Astrocyte of the cerebellum (primary cell): ENCODE results near the gene OR7G2.
"Not testable (repeated sequence)": the region's sequence is repeated elsewhere in the genome, so short reads cannot be mapped to it uniquely, and the experiment has no call there.

Experiments used
- DNase-seq: peaks from one replicate; pipeline ENCODE4 v3.0.0-alpha.2; 2011; ENCODE audit warnings: low read depth
- H3K4me3 ChIP-seq: 2 replicates; pipeline ENCODE4 v1.5.1; 2011; ENCODE audit warnings: mild to moderate bottlenecking, low read depth, low read length, moderate library complexity
- in situ Hi-C: cut with HindIII; loops from 2 replicates; pipeline ENCODE4 v1.10.0; 2017; ENCODE audit warnings: low sequenced_read_pairs
- TF ChIP-seq, protein P1 (sequence below): IDR thresholded peaks from 2 replicates; pipeline ENCODE4 v1.5.1; 2012; ENCODE audit warnings: low read length, low read depth, moderate library complexity, mild to moderate bottlenecking; ENCODE audit errors: missing control alignments

The OR7G2 gene

DNA sequence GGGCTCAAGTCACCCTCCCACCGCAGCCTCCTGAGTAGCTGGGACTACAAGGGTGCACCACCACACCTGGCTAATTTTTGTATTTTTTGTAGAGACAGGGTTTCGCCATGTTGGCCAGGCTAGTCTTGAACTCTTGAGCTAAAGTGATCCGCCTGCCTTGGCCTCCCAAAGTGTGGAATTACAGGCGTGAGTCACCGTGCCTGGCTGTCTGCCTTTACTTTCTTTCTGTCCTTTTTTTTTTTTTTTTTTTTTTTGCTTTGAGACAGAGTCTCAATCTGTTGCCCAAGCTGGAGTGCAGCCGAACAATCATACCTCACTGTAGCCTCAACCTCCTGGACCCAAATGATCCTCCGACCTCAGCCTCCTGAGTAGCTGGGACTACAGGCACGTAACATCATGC lies 45.4 kb downstream of the OR7G2 start:
- H3K4me3 ChIP-seq: no peak overlapping the region
- TF ChIP-seq, protein P1, sequence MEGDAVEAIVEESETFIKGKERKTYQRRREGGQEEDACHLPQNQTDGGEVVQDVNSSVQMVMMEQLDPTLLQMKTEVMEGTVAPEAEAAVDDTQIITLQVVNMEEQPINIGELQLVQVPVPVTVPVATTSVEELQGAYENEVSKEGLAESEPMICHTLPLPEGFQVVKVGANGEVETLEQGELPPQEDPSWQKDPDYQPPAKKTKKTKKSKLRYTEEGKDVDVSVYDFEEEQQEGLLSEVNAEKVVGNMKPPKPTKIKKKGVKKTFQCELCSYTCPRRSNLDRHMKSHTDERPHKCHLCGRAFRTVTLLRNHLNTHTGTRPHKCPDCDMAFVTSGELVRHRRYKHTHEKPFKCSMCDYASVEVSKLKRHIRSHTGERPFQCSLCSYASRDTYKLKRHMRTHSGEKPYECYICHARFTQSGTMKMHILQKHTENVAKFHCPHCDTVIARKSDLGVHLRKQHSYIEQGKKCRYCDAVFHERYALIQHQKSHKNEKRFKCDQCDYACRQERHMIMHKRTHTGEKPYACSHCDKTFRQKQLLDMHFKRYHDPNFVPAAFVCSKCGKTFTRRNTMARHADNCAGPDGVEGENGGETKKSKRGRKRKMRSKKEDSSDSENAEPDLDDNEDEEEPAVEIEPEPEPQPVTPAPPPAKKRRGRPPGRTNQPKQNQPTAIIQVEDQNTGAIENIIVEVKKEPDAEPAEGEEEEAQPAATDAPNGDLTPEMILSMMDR: no peak
- no peak for DNase-seq
- in situ Hi-C loops: no loop called here

DNA sequence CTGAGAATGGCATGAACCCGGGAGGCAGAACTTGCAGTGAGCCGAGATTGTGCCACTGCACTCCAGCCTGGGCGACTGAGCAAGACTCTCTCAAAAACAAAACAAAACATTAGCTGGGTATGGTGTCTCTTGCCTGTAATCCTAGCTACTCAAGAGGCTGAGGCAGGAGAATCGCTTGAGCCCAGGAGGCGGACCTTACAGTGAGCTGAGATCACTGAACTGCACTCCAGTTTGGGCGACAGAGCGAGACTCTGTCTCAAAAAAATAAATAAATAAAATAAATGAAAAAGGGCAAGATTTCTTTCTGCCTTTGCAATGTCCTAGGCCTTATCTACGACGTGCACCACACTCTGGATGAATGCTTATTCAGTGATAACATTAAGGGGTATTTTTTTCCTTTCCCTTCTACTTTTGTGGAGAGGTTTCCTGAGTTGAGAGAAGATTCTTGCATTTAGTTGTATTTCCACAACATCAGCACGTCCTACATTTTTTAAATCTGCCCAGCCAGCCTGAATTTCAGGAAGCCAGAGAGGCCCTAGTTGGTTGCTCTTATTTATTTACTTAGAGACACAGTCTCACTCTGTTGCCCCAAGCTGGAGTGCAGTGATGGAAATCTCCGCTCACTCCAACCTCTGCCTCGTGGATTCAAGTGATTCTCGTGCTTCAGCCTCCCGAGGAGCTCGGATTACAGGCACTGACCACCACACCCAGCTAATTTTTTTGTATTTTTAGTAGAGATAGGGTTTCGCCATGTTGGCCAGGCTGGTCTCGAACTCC lies 46.5 kb downstream of the OR7G2 start:
- TF ChIP-seq, protein P1: no peak
- no peak for DNase-seq
- H3K4me3 ChIP-seq: no peak overlapping the region
- in situ Hi-C loops: no loop called here

GRCh38 chr19:9058905-9059667 lies 48.2 kb downstream of the OR7G2 start:
- no peak for DNase-seq
- TF ChIP-seq, protein P1: no peak
- in situ Hi-C loops: no loop called here
- H3K4me3 ChIP-seq: no peak overlapping the region

GRCh38 chr19:9057505-9058258 lies 49.6 kb downstream of the OR7G2 start:
- TF ChIP-seq, protein P1: no peak
- no peak for DNase-seq
- in situ Hi-C loops: no loop called here
- no peak overlapping the region for H3K4me3 ChIP-seq

DNA sequence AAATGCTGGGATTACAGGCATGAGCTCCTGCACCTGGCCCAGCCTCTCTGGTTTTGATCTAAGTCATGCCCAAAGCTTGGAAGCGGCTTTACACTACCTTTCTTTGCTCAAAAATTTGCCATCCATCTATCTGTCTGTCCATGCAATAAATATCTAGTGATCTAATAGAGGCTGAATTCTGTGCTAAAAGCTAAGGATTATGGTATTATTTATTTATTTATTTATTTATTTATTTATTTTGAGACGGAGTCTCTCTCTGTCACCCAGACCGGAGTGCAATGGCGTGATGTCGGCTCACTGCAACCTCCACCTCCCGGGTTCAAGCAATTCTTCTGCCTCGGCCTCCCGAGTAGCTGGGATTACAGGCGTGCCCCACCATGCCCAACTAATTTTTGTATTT lies 51.1 kb downstream of the OR7G2 start:
- in situ Hi-C loops, H3K4me3 ChIP-seq, DNase-seq: not testable (repeated sequence)

DNA sequence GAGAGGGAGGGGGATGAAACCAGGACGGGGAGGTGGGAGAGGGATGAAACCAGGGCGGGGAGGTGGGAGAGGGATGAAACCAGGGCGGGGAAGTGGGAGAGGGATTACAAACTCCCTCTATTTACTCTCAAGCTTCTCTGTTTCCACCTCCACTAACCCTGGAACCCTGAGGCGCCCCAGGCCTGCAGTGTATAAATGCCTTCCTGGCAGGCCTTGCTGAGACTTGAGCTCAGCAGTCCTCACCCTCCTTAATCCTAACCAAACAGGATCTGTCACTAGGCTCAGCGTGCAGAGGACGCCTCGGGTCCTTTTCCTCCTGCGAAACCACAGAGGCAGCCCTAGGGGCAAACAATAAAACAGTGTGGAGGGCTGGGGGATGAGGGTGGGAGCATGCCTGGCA lies 52.5 kb downstream of the OR7G2 start:
- TF ChIP-seq, protein P1: no peak
- in situ Hi-C loops: no loop called here
- no peak for DNase-seq
- H3K4me3 ChIP-seq: no peak overlapping the region

DNA sequence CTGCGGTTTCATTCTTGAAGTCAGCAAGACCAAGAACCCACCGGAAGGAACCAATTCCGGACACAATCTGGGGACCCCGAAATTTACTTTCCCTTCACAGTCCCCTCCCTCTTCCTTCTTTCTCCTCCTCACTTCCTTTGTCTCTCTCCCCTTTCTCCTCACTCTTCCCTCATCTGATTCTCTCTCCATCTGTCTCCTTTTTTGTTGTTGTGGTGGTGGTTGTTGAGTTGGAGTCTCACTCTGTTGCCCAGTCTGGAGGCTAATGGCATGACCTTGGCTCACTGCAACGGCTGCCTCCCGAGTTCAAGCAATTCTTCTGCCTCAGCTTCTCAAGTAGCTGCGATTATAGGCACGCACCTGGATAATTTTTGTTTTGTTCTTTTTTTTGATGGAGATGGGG lies 53.1 kb downstream of the OR7G2 start:
- no peak overlapping the region for H3K4me3 ChIP-seq
- DNase-seq: no peak
- in situ Hi-C loops: no loop called here
- TF ChIP-seq, protein P1: no peak

- H3K4me3 ChIP-seq, in situ Hi-C loops, DNase-seq: not testable (repeated sequence)
These were observed 53.6 kb downstream of the OR7G2 start for GRCh38 chr19:9053674-9054073.
